Midbrain (tissue), 1 donor: ENCODE results near the gene BCDIN3D.

ENCODE experiments used
- DNase-seq: peaks from one replicate; lab custom pipeline; 2025; lab: John Stamatoyannopoulos, UW

BCDIN3D gene

DNA sequence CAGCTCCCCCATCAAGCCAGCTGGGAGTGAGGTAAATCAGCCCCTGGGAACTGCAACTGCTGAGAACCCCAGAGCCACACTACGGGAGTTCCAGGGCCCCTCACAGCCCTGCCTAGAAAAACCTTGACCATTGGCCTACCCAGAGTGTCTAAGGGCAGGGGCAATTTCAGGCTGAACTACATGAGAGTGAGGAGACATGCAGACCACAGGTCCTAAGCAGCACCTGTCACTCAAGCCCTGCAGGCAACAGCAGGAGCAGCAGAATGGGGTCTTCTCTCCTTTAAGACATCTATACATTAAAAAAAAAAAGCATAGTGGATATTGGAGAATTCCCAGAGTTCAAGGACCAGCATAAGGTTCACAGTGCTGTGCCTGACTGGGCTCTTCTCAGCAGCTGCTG is 19.6 kb downstream of the BCDIN3D start:
- DNase-seq, result no peak

- no peak for DNase-seq
These were observed 21.3 kb downstream of the BCDIN3D start for GRCh38 chr12:49821373-49822287.

- no peak for DNase-seq
These were observed 23.1 kb downstream of the BCDIN3D start for GRCh38 chr12:49819786-49820185.

- no peak for DNase-seq
These were observed 24.5 kb downstream of the BCDIN3D start for GRCh38 chr12:49818241-49818895.

GRCh38 chr12:49813131-49813530 is 29.8 kb downstream of the BCDIN3D start:
- DNase-seq, result no peak

GRCh38 chr12:49811961-49812401 is 30.9 kb downstream of the BCDIN3D start:
- DNase-seq, result no peak

DNA sequence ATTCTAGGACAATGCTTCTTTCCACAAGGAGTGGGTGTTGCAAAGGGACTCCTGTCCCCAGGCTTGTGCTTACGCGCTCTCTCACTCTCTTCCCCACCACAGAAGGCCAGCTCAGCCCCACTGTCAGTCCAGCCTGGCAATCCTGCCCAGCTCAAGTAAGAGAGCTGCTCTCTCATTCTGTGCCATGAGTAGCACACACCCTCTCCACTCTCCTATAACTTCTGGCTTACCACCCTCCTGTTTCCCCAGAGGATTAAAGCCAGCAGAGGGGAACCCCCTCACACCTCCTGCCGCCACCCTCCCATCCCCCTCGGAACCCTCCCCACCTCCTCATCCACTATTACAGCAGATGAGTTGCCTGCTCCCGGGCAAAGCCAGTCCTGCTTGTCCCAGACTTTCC is 31.8 kb downstream of the BCDIN3D start:
- no peak for DNase-seq

- peak; percentile 47 for DNase-seq
These were observed 33.0 kb downstream of the BCDIN3D start for GRCh38 chr12:49809906-49810389.

GRCh38 chr12:49809381-49809905 is 33.5 kb downstream of the BCDIN3D start:
- peak; percentile 47 for DNase-seq

- DNase-seq, result peak; percentile 67
These were observed 34.1 kb downstream of the BCDIN3D start for GRCh38 chr12:49808686-49809380.

DNA sequence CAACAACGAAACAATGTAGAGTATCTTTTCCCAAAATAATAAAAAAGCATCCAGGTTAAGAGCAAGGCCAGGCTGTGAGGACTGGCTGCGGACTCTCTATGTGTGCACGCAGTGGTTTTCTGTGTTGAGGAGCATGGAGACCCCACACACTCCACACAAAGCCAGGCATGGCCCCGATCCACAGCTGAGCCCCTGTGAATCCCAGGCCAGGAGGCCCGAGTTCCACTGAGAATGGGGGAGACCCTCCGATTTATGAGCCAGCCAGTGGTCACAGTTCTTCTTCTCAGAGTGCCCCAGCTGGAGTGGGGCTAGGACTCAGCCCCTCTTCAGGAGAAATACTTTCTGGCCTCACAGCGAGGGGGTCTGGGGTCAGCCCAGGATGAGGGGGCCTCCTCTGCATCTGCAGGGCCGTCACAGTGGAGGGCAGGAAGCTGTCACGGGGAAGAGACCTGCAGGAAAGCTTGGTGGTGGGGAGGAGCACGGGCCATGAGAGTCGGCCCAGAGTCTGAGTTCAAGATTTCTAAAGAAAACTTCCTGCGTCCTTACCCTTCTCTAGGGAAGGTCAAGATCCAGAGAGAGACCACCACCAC is 34.8 kb downstream of the BCDIN3D start:
- no peak for DNase-seq

- no peak for DNase-seq
These were observed 36.0 kb downstream of the BCDIN3D start for GRCh38 chr12:49806877-49807276.

DNA sequence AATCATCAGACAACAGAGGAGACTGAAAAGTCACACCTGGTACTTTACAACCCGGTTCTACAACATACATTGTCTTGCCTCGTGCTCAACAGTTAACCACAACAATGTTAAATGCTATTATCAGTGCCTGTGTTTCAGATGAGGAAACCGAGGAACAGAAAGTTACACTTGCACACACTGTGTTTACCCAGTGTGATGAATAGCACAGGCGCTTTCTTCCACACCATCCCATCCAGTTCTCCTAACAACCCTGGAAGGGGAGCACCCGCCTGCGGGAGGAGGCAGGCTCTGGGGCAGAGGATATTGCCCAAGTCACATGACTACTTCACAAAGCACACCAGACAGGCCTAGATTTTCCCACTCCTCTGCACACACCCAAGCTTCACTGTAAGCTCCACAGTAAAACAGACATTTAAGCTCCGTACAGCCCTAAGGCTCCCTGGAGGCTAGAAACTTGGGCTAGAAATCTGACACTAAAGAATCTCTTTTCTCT is 36.5 kb downstream of the BCDIN3D start:
- DNase-seq, result no peak

- no peak for DNase-seq
These were observed 37.5 kb downstream of the BCDIN3D start for GRCh38 chr12:49805409-49805808.

DNA sequence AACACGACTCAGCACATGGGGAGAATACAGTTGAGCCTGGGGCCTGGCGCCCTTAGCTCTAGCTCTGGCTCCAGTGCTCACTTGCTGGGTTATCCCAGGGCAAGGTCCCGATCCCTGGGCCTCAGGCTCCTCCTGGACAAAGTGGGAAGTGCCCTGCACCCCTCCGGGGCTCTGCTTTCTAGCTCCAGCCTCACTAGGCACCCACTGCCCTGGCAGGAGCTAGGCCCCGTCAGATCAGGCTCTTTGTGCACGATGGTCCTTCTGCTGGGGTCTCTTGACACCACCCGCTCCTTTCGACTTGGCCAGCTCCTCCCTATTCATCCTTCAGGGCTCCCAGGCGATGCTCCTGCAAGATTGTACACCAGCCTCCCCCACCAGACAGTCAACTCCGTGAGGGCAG is 38.1 kb downstream of the BCDIN3D start:
- DNase-seq, result no peak

DNA sequence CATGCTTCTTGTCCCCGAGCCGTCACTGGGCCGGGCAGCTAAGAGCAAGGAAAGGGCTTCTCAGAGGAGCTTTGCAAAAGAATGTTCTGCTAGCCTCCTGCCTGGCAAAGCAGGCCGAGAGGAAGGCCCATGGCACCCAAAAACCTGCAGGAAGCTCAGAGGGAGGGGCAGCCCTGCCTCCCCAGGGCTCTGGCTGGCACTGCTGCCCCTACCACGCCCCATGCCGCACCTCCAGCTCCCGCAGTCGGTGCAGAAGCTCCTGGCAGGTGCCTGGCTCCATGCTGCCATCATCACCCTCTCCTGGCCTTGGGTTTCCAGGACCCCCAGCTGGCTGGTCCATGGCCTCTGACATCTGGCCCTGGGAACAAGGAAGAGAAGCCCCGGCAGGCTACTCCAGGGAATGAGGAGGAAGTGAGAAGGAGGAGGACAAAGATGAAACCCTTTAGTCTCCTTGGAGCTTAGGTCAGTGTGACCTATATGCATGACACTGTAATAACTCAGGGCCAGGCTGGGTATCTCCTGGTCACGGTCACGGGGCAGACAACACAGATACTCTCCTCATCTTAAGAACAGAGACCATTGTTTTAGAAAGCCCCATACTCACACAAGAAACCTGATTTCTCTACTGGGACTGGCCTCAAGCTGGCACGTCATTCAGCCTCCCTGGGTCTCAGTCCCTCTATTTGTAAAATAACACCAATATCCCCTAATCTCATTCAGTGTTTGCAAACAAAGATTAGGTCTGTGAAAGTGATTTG is 39.0 kb downstream of the BCDIN3D start:
- DNase-seq, result no peak

- DNase-seq, result no peak
These were observed 41.5 kb downstream of the BCDIN3D start for GRCh38 chr12:49801141-49802063.

- DNase-seq, result no peak
These were observed 42.3 kb downstream of the BCDIN3D start for GRCh38 chr12:49800421-49801140.

GRCh38 chr12:49798934-49799333 is 44.0 kb downstream of the BCDIN3D start:
- no peak for DNase-seq
